CD4-positive, alpha-beta T cell treated with Interleukin-2 at 100 ng/mL for 4 hours (primary cell): ENCODE data around the gene P2RY11.
A peak's percentile ranks its signal among the peaks of the same experiment; 100 is the strongest.

ENCODE experiments used
- DNase-seq: peaks from one replicate; pipeline ENCODE4 v3.0.0-alpha.2; 2020; ENCODE audit warnings: low spot score

P2RY11 gene

GRCh38 chr19:10111405-10111811 is at the start of gene P2RY11:
TSS of gene P2RY11 (plus strand) at chr19:10111693. CDS start at chr19:10111722, 29 bp downstream.
- peak; percentile 66 for DNase-seq

GRCh38 chr19:10061717-10062310 is 49.7 kb upstream of the P2RY11 start:
- DNase-seq: no peak

GRCh38 chr19:10068205-10068604 is 43.3 kb upstream of the P2RY11 start:
- peak; percentile 10 for DNase-seq

- no peak for DNase-seq
Observed at GRCh38 chr19:10069046-10069445, 42.4 kb upstream of the P2RY11 start.

- no peak for DNase-seq
Observed at GRCh38 chr19:10070730-10071446, 40.6 kb upstream of the P2RY11 start.

- peak; percentile 64 for DNase-seq
Observed at GRCh38 chr19:10074153-10074552, 37.3 kb upstream of the P2RY11 start.

GRCh38 chr19:10076535-10076934 is 35.0 kb upstream of the P2RY11 start:
- DNase-seq: no peak

GRCh38 chr19:10078329-10078728 is 33.2 kb upstream of the P2RY11 start:
- no peak for DNase-seq

- no peak for DNase-seq
Observed at GRCh38 chr19:10079031-10079453, 32.5 kb upstream of the P2RY11 start.

GRCh38 chr19:10083911-10084310 is 27.6 kb upstream of the P2RY11 start:
- DNase-seq: no peak

GRCh38 chr19:10084803-10085202 is 26.7 kb upstream of the P2RY11 start:
- no peak for DNase-seq

- peak; percentile 87 for DNase-seq
Observed at GRCh38 chr19:10085641-10086590, 25.6 kb upstream of the P2RY11 start, which contains the start of gene SHFL. TSS of gene SHFL (plus strand) at chr19:10086317. CDS start at chr19:10086428, 111 bp downstream.

- DNase-seq: peak; percentile 30
Observed at GRCh38 chr19:10086591-10087192, 24.8 kb upstream of the P2RY11 start.

- DNase-seq: no peak
Observed at GRCh38 chr19:10087296-10088061, 24.0 kb upstream of the P2RY11 start.

GRCh38 chr19:10088949-10089554 is 22.4 kb upstream of the P2RY11 start:
- no peak for DNase-seq

- no peak for DNase-seq
Observed at GRCh38 chr19:10089801-10090375, 21.6 kb upstream of the P2RY11 start.

- DNase-seq: no peak
Observed at GRCh38 chr19:10091370-10091687, 20.2 kb upstream of the P2RY11 start.

- no peak for DNase-seq
Observed at GRCh38 chr19:10091895-10092641, 19.4 kb upstream of the P2RY11 start.

- DNase-seq: no peak
Observed at GRCh38 chr19:10092648-10093294, 18.7 kb upstream of the P2RY11 start.
